Cardiac muscle cell (in vitro differentiated cells and primary cell): Measurements from ENCODE around the gene TEX38. TPM values are rescaled to one million over a fixed set of nuclear protein-coding genes. Genes with fewer than 3 reads are reported as not detected.
"Not testable (repeated sequence)": the region's sequence is repeated elsewhere in the genome, so short reads cannot be mapped to it uniquely, and the experiment has no call there.

Source experiments
- DNase-seq, 2 donors: peaks; one replicate each; pipeline versions ENCODE4 v3.0.0 to v3.0.0-alpha.2; 2010 to 2017; ENCODE audit warnings: low read depth in 1 of 2, low spot score in 1 of 2
- H3K27ac ChIP-seq: fragments of 200-600 bp; sonication (generic); 2 replicates; pipeline ENCODE4 v1.5.1; 2016
- H3K27me3 ChIP-seq: fragments of 200-600 bp; sonication (generic); 2 replicates; pipeline ENCODE4 v1.6.0; 2016; ENCODE audit warnings: control low read depth
- H3K36me3 ChIP-seq: fragments of 200-600 bp; sonication (generic); 2 replicates; pipeline ENCODE4 v1.5.1; 2016; ENCODE audit warnings: control low read depth
- H3K4me1 ChIP-seq: fragments of 200-600 bp; sonication (generic); 2 replicates; pipeline ENCODE4 v1.8.1; 2017; ENCODE audit warnings: low read depth, mild to moderate bottlenecking, mixed run types
- H3K4me3 ChIP-seq: fragments of 200-600 bp; sonication (generic); 2 replicates; pipeline ENCODE4 v1.5.1; 2016; ENCODE audit warnings: mild to moderate bottlenecking
- H3K9me3 ChIP-seq: fragments of 200-600 bp; sonication (generic); 2 replicates; pipeline ENCODE4 v1.5.1; 2017; ENCODE audit warnings: low read depth, mild to moderate bottlenecking, control low read depth
- polyA plus RNA-seq: library from polyadenylated mRNA; unstranded; fragments of >200 nt; fragmentation: Nextera tagmentation; extraction: Ambion mirVana; gene quantifications from 2 replicates; pipeline ENCODE4 v1.2.1, GENCODE V29; 2016
- total RNA-seq: library from RNA; depleted of rRNA; stranded (reverse); fragments of >200 nt; gene quantifications from 2 replicates; pipeline ENCODE4 v1.2.3, GENCODE V29; 2016
- TF ChIP-seq, protein P1 (sequence below): IDR thresholded peaks from 2 replicates; pipeline ENCODE4 v1.5.1; 2012; ENCODE audit warnings: low read depth, mild to moderate bottlenecking, low read length

Gene TEX38
- total and polyA plus RNA-seq, 2 experiments from 2014 or later: 1.2 to 1.4 TPM

- Histone ChIP-seq H3K9me3 (no peaks in the 10 kb centered on the region), H3K4me3 (no peak overlapping the region), H3K4me1 (no peaks in the 10 kb centered on the region), H3K27me3 (no peaks in the 10 kb centered on the region), H3K27ac (no peak overlapping the region), H3K36me3 (peaks cover 8% of the 10 kb centered on the region)
- TF ChIP-seq, protein P1, sequence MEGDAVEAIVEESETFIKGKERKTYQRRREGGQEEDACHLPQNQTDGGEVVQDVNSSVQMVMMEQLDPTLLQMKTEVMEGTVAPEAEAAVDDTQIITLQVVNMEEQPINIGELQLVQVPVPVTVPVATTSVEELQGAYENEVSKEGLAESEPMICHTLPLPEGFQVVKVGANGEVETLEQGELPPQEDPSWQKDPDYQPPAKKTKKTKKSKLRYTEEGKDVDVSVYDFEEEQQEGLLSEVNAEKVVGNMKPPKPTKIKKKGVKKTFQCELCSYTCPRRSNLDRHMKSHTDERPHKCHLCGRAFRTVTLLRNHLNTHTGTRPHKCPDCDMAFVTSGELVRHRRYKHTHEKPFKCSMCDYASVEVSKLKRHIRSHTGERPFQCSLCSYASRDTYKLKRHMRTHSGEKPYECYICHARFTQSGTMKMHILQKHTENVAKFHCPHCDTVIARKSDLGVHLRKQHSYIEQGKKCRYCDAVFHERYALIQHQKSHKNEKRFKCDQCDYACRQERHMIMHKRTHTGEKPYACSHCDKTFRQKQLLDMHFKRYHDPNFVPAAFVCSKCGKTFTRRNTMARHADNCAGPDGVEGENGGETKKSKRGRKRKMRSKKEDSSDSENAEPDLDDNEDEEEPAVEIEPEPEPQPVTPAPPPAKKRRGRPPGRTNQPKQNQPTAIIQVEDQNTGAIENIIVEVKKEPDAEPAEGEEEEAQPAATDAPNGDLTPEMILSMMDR: no peak
- no peak for DNase-seq
These were observed 21.2 kb upstream of the TEX38 start for GRCh38 chr1:46650491-46650890.

DNA sequence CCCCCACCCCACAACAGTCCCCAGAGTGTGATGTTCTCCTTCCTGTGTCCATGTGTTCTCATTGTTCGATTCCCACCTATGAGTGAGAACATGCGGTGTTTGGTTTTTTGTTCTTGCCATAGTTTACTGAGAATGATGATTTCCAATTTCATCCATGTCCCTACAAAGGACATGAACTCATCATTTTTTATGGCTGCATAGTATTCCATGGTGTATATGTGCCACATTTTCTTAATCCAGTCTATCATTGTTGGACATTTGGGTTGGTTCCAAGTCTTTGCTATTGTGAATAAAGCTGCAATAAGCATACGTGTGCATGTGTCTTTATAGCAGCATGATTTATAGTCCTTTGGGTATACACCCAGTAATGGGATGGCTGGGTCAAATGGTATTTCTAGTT is 20.5 kb upstream of the TEX38 start:
- H3K4me3 ChIP-seq, H3K27ac ChIP-seq, DNase-seq, H3K27me3 ChIP-seq, H3K9me3 ChIP-seq, H3K4me1 ChIP-seq: not testable (repeated sequence)
- peaks cover 11% of the 10 kb centered on the region for H3K36me3 ChIP-seq

DNA sequence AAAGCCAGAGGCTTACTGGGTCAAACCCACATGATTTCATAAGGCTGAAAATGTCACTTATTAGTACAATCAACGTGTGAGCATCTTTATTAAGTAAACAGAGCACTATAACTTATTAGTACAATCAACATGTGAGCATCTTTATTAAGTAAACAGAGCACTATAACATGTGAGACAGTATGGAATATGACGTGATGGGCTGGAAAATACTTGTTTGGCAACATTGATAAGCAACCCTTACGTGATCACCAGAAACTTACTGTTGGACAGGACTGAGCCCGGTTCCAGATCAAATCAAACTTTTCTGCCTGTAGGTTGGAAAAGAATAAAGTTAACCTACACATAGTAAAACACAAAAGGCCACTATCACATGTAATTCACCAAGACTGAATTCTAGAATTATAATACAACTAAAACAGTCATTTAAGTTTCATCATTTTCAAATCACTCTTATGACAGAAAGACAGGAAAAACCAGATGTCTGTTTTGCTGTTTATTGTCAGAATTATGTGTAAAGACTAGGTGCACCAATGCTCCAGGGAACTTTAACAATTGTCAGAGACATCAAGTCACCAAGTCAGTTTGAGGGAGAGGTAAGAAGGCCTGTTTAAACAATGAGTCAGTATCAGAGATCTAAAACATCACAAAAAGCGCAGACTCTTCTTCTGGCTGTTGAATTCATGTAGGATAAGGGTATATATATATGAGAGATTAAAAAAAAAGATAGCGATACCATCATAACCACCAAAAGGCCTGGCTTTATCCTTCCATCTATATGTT is 19.1 kb upstream of the TEX38 start:
- no peaks in the 10 kb centered on the region for H3K4me1 ChIP-seq
- TF ChIP-seq, protein P1: no peak
- peaks cover 16% of the 10 kb centered on the region for H3K36me3 ChIP-seq
- H3K9me3 ChIP-seq: no peaks in the 10 kb centered on the region
- H3K27ac ChIP-seq: no peak overlapping the region
- no peak for DNase-seq
- no peaks in the 10 kb centered on the region for H3K27me3 ChIP-seq
- H3K4me3 ChIP-seq: no peak overlapping the region

DNA sequence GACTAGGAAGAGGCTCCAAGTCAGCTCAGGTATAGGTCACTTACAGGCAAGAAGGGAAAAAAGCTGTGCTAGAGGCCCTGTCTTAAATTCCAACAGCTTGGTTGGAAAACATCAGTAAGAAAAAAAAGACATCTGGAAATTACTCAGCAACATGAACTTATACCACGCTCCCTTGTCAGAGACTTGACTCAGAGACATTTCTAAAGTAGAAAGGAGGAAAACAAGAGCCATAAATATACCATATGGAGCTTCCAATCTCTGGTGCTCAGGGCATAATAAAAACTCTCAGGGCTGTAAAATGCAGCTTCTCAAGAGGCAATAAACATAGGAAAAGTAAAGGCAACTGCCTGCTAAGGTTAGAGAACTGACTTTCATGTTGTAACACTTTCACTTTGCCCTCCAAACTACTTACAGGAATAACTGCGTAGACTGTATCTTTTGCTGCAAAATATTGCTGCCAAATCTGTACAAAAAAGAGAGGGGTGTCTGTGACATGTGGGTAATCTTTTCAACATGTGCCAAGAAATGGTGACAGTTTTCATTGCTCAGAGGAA is 18.2 kb upstream of the TEX38 start:
- DNase-seq: peak in 1 of 2 donors; percentile 32
- H3K9me3 ChIP-seq: no peaks in the 10 kb centered on the region
- peak overlapping the region; percentile 4 for H3K27ac ChIP-seq
- H3K4me3 ChIP-seq: no peak overlapping the region
- no peaks in the 10 kb centered on the region for H3K27me3 ChIP-seq
- H3K4me1 ChIP-seq: no peaks in the 10 kb centered on the region
- TF ChIP-seq, protein P1: no peak
- H3K36me3 ChIP-seq: peaks cover 21% of the 10 kb centered on the region

GRCh38 chr1:46654012-46654411 is 17.6 kb upstream of the TEX38 start:
- TF ChIP-seq, protein P1: no peak
- Histone ChIP-seq H3K27me3 (no peaks in the 10 kb centered on the region), H3K27ac (peak overlapping the region; percentile 4), H3K9me3 (no peaks in the 10 kb centered on the region), H3K4me3 (no peak overlapping the region), H3K36me3 (peaks cover 21% of the 10 kb centered on the region), H3K4me1 (no peaks in the 10 kb centered on the region)
- no peak for DNase-seq

GRCh38 chr1:46654698-46655097 is 17.0 kb upstream of the TEX38 start:
- DNase-seq, H3K4me1 ChIP-seq, H3K27ac ChIP-seq, H3K9me3 ChIP-seq, H3K27me3 ChIP-seq, H3K4me3 ChIP-seq: not testable (repeated sequence)
- peaks cover 24% of the 10 kb centered on the region for H3K36me3 ChIP-seq
